Fibroblast of lung (primary cell): ENCODE data around the gene TMEM98. TPM values are rescaled to one million over a fixed set of nuclear protein-coding genes. Genes with fewer than 3 reads are reported as not detected.

Experiments used
- DNase-seq, 2 donors: peaks; one replicate each; pipeline versions ENCODE4 v3.0.0 to v3.0.0-alpha.2; 2010; ENCODE audit warnings: low read depth in 2 of 2
- H2AFZ ChIP-seq: 2 replicates; pipeline ENCODE4 v1.5.1; 2012; ENCODE audit warnings: low read length, control low read depth, inconsistent platforms
- H3K27ac ChIP-seq: 2 replicates; pipeline ENCODE4 v1.5.1; 2011; ENCODE audit warnings: low read length, control low read depth; ENCODE audit not compliant: insufficient read depth
- H3K27me3 ChIP-seq: 2 replicates; pipeline ENCODE4 v1.5.1; 2011; ENCODE audit warnings: mild to moderate bottlenecking, low read length; ENCODE audit not compliant: control insufficient read depth, insufficient read depth
- H3K36me3 ChIP-seq: 2 replicates; pipeline ENCODE4 v1.5.1; 2011; ENCODE audit warnings: low read length; ENCODE audit not compliant: control insufficient read depth, insufficient read depth
- H3K4me1 ChIP-seq: 2 replicates; pipeline ENCODE4 v1.5.1; 2011; ENCODE audit warnings: low read length; ENCODE audit not compliant: control insufficient read depth, insufficient read depth; ENCODE audit errors: extremely low read depth
- H3K4me2 ChIP-seq: 2 replicates; pipeline ENCODE4 v1.5.1; 2011; ENCODE audit warnings: low read length, control low read depth; ENCODE audit not compliant: insufficient read depth; ENCODE audit errors: extremely low read depth
- H3K4me3 ChIP-seq, 4 experiments: fragments of 200-600 bp in 1 of 4; sonication (generic) in 1 of 4; replicated peaks in 1 of 4; 2 replicates each; pipeline ENCODE4 v1.5.1; 2011 to 2016; ENCODE audit warnings: low read length in 4 of 4, low read depth in 3 of 4, mild to moderate bottlenecking in 3 of 4, control low read depth in 2 of 4, inconsistent platforms in 1 of 4, mixed read lengths in 1 of 4; ENCODE audit not compliant: insufficient read depth in 1 of 4; ENCODE audit errors: control extremely low read depth in 1 of 4
- H3K79me2 ChIP-seq: 2 replicates; pipeline ENCODE4 v1.5.1; 2012; ENCODE audit warnings: mild to moderate bottlenecking, low read length, inconsistent platforms; ENCODE audit not compliant: control insufficient read depth, insufficient read depth
- H3K9ac ChIP-seq: 2 replicates; pipeline ENCODE4 v1.5.1; 2011; ENCODE audit warnings: mild to moderate bottlenecking, low read length, control low read depth; ENCODE audit not compliant: insufficient read depth
- H3K9me3 ChIP-seq: 2 replicates; pipeline ENCODE4 v1.5.1; 2012; ENCODE audit warnings: low read depth, low read length; ENCODE audit not compliant: control insufficient read depth, insufficient read depth
- H4K20me1 ChIP-seq: 2 replicates; pipeline ENCODE4 v1.5.1; 2011; ENCODE audit warnings: low read length; ENCODE audit not compliant: control insufficient read depth, insufficient read depth; ENCODE audit errors: extremely low read depth
- EZH2 ChIP-seq: IDR thresholded peaks from 2 replicates; pipeline ENCODE4 v1.5.1; 2012; ENCODE audit warnings: low read length, control low read depth, mild to moderate bottlenecking; ENCODE audit errors: missing control alignments
- polyA plus RNA-seq, 2 donors: library from polyadenylated mRNA; depleted of rRNA in 1 of 2; stranded (reverse) in 1 of 2; unstranded in 1 of 2; fragments of >200 nt; gene quantifications; 2 replicates each; pipeline ENCODE4 v1.2.1, GENCODE V29; 2011 to 2012; ENCODE audit warnings: missing spikeins in 1 of 2
- total RNA-seq: library from RNA; depleted of rRNA; stranded (reverse); fragments of >200 nt; gene quantifications from 2 replicates; pipeline ENCODE4 v1.2.1, GENCODE V29; 2014
- TF ChIP-seq, protein P1 (sequence below), 2 donors: IDR thresholded peaks in 1 of 2; conservative IDR thresholded peaks in 1 of 2; 1 replicate in 1 of 2; 2 replicates in 1 of 2; pipeline ENCODE4 v1.5.1; 2011 to 2012; ENCODE audit warnings: low read length in 2 of 2, control low read depth in 1 of 2, inconsistent platforms in 1 of 2, low read depth in 1 of 2, mild to moderate bottlenecking in 1 of 2

Gene TMEM98
- total and polyA plus RNA-seq, 2 donors (not counting 1 experiment from before 2014, with no cell fraction given): 153 to 220 TPM

DNA sequence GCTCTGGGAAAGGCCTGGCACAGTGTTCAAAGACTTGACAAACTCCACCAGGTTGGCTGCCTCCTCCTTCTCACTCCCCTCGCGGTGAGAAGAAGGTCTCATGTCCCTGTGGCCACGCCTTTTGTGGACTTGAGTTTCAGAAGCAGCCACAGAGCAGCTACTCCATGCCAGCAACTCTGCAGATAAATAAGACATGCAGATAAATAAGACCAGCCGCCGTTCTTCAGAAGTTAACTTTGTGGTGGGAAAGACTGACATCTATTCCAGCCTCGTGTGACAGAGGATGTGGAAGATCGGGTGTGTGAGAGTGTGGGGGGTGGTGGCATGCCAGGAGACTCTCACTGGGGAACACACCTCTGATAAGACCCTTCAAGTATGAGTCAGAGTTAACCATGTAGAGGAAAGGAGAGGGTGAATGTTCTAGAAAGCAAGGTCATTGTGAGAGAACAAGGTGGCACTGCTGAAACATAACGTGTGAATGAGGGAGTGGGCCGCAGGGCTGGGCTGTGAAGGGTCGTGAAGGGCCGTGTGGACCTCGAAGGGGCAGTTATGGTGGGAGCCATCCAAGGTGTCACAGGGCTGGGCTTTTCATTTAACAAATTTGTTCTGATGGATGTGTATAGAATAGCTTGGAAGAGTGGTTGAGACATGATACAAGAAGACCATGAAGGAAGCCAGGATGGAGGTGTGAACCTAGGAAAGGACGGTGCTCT, 64.5 kb downstream of the TMEM98 start:
- Histone ChIP-seq H4K20me1 (no peaks in the 10 kb centered on the region), H3K9ac (no peak overlapping the region), H3K79me2 (no peaks in the 10 kb centered on the region), H3K9me3 (no peaks in the 10 kb centered on the region), H3K27ac (no peak overlapping the region), H2AFZ (no peak overlapping the region), H3K4me3 (no peak overlapping the region), H3K4me1 (no peaks in the 10 kb centered on the region), H3K36me3 (no peaks in the 10 kb centered on the region), H3K27me3 (peaks cover 7% of the 10 kb centered on the region), H3K4me2 (no peak overlapping the region)
- DNase-seq: no peak
- TF ChIP-seq, protein P1, sequence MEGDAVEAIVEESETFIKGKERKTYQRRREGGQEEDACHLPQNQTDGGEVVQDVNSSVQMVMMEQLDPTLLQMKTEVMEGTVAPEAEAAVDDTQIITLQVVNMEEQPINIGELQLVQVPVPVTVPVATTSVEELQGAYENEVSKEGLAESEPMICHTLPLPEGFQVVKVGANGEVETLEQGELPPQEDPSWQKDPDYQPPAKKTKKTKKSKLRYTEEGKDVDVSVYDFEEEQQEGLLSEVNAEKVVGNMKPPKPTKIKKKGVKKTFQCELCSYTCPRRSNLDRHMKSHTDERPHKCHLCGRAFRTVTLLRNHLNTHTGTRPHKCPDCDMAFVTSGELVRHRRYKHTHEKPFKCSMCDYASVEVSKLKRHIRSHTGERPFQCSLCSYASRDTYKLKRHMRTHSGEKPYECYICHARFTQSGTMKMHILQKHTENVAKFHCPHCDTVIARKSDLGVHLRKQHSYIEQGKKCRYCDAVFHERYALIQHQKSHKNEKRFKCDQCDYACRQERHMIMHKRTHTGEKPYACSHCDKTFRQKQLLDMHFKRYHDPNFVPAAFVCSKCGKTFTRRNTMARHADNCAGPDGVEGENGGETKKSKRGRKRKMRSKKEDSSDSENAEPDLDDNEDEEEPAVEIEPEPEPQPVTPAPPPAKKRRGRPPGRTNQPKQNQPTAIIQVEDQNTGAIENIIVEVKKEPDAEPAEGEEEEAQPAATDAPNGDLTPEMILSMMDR (conservative IDR thresholded peaks at IDR 0.05 in 1 of 2, IDR thresholded peaks at IDR 0.05 in 1 of 2; ENCODE audit: low read depth in 1 of 2, low read length in 2 of 2): no peak
- TF ChIP-seq EZH2: no peak

DNA sequence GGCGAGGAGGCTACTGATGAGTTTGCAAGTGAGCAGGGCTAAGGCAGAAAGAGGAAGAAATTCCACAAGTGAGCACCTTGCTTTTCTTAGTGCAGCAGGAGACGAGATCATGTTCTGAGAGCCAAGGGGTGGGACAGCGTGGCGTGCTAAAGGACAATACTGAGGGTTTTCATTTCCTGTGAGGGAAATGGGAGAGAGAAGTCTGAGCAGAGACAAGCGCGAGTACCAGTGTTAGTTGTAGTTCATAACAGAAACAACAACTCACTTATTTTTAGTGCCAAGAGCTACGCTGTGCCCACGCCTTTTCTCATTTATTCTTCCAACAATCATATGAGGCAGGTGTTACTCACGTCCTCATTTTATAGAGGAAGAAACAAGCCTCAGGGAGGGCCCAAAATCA, 66.0 kb downstream of the TMEM98 start:
- no peaks in the 10 kb centered on the region for H3K79me2 ChIP-seq
- peaks cover 4% of the 10 kb centered on the region for H3K4me1 ChIP-seq
- no peak overlapping the region for H3K4me3 ChIP-seq
- H3K9ac ChIP-seq: no peak overlapping the region
- H4K20me1 ChIP-seq: no peaks in the 10 kb centered on the region
- H3K27me3 ChIP-seq: peaks cover 7% of the 10 kb centered on the region
- H2AFZ ChIP-seq: no peak overlapping the region
- no peak overlapping the region for H3K4me2 ChIP-seq
- no peaks in the 10 kb centered on the region for H3K9me3 ChIP-seq
- TF ChIP-seq, protein P1 (conservative IDR thresholded peaks at IDR 0.05 in 1 of 2, IDR thresholded peaks at IDR 0.05 in 1 of 2; ENCODE audit: low read depth in 1 of 2, low read length in 2 of 2): no peak
- TF ChIP-seq EZH2: no peak
- H3K27ac ChIP-seq: no peak overlapping the region
- DNase-seq: no peak
- no peaks in the 10 kb centered on the region for H3K36me3 ChIP-seq

Other genes with a start within 250 kb of the TMEM98 start
- 32.1 and 46.6 TPM in 2 replicates for gene MYO1D, start 51.0 kb upstream of the TMEM98 start, total RNA-seq
- gene MYO1D, start 51.0 kb upstream of the TMEM98 start, polyA plus RNA-seq: 11.2 and 35.0 TPM in 2 replicates
- gene SPACA3, start 63.7 kb downstream of the TMEM98 start, total RNA-seq: not detected in 2 replicates
- not detected in 2 replicates for gene SPACA3, start 63.7 kb downstream of the TMEM98 start, polyA plus RNA-seq